ENCODE data around the gene MRPL2. TPM values are rescaled to one million over a fixed set of nuclear protein-coding genes. Genes with fewer than 3 reads are reported as not detected.

The MRPL2 gene
- total and polyA plus RNA-seq, 2 of the 8 experiments (the other 6 are each of a cell fraction or from before 2014, with no cell fraction given), result 58.7 to 99.9 TPM

DNA sequence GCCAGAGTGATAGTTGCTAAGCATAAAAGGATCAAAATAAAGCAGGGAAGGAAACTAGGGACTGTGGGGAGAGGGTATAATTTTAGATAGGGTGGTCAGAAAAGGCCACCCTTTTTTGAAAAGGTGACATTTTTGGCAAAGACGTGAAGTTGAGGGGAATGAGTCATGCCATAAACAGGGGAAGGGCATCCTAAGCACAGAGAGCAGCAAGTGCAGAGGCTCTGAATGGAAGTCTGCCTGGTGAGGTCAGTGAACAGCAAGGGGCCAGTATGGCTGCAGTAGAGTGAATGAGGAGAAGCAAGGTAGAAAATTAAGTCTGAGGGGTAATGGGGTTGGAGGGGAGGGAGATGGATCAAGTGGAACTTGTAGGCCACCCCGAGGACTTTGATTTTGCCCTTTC is 2.6 kb upstream of the MRPL2 start (continued):
- TF ChIP-seq, protein P1, sequence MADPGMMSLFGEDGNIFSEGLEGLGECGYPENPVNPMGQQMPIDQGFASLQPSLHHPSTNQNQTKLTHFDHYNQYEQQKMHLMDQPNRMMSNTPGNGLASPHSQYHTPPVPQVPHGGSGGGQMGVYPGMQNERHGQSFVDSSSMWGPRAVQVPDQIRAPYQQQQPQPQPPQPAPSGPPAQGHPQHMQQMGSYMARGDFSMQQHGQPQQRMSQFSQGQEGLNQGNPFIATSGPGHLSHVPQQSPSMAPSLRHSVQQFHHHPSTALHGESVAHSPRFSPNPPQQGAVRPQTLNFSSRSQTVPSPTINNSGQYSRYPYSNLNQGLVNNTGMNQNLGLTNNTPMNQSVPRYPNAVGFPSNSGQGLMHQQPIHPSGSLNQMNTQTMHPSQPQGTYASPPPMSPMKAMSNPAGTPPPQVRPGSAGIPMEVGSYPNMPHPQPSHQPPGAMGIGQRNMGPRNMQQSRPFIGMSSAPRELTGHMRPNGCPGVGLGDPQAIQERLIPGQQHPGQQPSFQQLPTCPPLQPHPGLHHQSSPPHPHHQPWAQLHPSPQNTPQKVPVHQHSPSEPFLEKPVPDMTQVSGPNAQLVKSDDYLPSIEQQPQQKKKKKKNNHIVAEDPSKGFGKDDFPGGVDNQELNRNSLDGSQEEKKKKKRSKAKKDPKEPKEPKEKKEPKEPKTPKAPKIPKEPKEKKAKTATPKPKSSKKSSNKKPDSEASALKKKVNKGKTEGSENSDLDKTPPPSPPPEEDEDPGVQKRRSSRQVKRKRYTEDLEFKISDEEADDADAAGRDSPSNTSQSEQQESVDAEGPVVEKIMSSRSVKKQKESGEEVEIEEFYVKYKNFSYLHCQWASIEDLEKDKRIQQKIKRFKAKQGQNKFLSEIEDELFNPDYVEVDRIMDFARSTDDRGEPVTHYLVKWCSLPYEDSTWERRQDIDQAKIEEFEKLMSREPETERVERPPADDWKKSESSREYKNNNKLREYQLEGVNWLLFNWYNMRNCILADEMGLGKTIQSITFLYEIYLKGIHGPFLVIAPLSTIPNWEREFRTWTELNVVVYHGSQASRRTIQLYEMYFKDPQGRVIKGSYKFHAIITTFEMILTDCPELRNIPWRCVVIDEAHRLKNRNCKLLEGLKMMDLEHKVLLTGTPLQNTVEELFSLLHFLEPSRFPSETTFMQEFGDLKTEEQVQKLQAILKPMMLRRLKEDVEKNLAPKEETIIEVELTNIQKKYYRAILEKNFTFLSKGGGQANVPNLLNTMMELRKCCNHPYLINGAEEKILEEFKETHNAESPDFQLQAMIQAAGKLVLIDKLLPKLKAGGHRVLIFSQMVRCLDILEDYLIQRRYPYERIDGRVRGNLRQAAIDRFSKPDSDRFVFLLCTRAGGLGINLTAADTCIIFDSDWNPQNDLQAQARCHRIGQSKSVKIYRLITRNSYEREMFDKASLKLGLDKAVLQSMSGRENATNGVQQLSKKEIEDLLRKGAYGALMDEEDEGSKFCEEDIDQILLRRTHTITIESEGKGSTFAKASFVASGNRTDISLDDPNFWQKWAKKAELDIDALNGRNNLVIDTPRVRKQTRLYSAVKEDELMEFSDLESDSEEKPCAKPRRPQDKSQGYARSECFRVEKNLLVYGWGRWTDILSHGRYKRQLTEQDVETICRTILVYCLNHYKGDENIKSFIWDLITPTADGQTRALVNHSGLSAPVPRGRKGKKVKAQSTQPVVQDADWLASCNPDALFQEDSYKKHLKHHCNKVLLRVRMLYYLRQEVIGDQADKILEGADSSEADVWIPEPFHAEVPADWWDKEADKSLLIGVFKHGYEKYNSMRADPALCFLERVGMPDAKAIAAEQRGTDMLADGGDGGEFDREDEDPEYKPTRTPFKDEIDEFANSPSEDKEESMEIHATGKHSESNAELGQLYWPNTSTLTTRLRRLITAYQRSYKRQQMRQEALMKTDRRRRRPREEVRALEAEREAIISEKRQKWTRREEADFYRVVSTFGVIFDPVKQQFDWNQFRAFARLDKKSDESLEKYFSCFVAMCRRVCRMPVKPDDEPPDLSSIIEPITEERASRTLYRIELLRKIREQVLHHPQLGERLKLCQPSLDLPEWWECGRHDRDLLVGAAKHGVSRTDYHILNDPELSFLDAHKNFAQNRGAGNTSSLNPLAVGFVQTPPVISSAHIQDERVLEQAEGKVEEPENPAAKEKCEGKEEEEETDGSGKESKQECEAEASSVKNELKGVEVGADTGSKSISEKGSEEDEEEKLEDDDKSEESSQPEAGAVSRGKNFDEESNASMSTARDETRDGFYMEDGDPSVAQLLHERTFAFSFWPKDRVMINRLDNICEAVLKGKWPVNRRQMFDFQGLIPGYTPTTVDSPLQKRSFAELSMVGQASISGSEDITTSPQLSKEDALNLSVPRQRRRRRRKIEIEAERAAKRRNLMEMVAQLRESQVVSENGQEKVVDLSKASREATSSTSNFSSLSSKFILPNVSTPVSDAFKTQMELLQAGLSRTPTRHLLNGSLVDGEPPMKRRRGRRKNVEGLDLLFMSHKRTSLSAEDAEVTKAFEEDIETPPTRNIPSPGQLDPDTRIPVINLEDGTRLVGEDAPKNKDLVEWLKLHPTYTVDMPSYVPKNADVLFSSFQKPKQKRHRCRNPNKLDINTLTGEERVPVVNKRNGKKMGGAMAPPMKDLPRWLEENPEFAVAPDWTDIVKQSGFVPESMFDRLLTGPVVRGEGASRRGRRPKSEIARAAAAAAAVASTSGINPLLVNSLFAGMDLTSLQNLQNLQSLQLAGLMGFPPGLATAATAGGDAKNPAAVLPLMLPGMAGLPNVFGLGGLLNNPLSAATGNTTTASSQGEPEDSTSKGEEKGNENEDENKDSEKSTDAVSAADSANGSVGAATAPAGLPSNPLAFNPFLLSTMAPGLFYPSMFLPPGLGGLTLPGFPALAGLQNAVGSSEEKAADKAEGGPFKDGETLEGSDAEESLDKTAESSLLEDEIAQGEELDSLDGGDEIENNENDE (IDR thresholded peaks at IDR 0.05; ENCODE audit: insufficient replicate concordance, low read length), result no peak
- TF ChIP-seq SP2 (IDR thresholded peaks at IDR 0.05; ENCODE audit: low read length), result no peak
